ENCODE data around the gene TNF. TPM values are rescaled to one million over a fixed set of nuclear protein-coding genes. Genes with fewer than 3 reads are reported as not detected.

TNF gene
- total RNA-seq, 1 experiment from 2014 or later: not detected

DNA sequence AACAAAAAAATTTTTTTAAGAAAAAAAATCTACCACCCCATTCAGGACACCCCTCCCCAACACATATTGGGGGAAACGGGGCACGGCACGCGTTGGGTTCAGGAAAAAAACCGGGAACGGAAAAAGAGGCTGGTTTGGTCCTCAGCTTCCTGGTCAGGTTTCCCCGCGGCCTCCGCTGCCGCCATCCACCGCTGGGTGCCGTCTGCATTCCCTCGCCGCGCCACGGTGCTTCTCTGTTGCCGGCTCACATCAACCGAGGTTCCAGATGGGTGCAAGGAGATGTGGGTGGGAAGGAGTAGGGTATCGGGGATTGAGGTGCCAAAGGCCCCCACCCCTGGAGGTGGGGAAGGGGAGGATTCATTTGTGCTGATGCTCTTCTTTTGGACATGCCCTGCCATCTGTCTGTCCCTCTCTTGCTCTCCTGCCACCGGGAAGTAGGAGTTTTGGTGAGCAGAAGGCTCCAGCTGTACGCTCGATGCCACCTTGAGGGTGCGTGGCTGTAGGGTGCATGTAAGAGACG, 40.8 kb upstream of the TNF start:
- Histone ChIP-seq H3K27ac (ENCODE audit: insufficient read length, low read depth, low read length) (no peak overlapping the region), H3K23ac (ENCODE audit: insufficient read length, low read depth, low read length) (no peak overlapping the region), H3K9me3 (ENCODE audit: control insufficient read depth, low read depth, low read length) (no peaks in the 10 kb centered on the region), H2BK120ac (ENCODE audit: low read depth, low read length, poor library complexity, severe bottlenecking) (no peak overlapping the region), H3K23me2 (ENCODE audit: insufficient read length, low read depth, low read length, poor library complexity, severe bottlenecking) (no peaks in the 10 kb centered on the region), H3K18ac (ENCODE audit: insufficient read length, low read depth, low read length) (no peak overlapping the region), H3T11ph (ENCODE audit: low read length) (no peak overlapping the region), H3K56ac (ENCODE audit: insufficient read length, low read depth, low read length) (no peak overlapping the region), H3K4me1 (ENCODE audit: insufficient read depth, low read length) (no peaks in the 10 kb centered on the region; the same call in 1 of the 2 replicates), H3K27me3 (ENCODE audit: insufficient read depth, low read length) (no peaks in the 10 kb centered on the region), H2AFZ (ENCODE audit: low read length) (no peak overlapping the region), H4K20me1 (ENCODE audit: control insufficient read depth, insufficient read depth, insufficient read length) (peaks cover 4% of the 10 kb centered on the region), H2BK12ac (ENCODE audit: insufficient read length, low read depth, low read length) (no peak overlapping the region), H3K9ac (ENCODE audit: extremely low read depth, insufficient read length, low read length) (no peak overlapping the region), H4K8ac (replicated peaks; ENCODE audit: insufficient read length, low read depth, low read length) (no peak overlapping the region), H3K4ac (ENCODE audit: low read depth, low read length) (no peak overlapping the region), H4K5ac (ENCODE audit: insufficient read length, low read depth, low read length) (no peak overlapping the region), H2BK5ac (ENCODE audit: insufficient read length, low read length) (no peak overlapping the region), H3K79me1 (ENCODE audit: insufficient read depth, low read depth, low read length, poor library complexity, severe bottlenecking) (peaks cover 16% of the 10 kb centered on the region), H3K14ac (ENCODE audit: insufficient read depth, low read length) (no peak overlapping the region), H3K79me2 (ENCODE audit: insufficient read depth, low read length) (peaks cover 14% of the 10 kb centered on the region), H4K91ac (ENCODE audit: insufficient read length, low read depth, low read length) (no peak overlapping the region), H2BK15ac (ENCODE audit: low read depth, low read length) (no peak overlapping the region), H3K4me2 (ENCODE audit: insufficient read depth, insufficient read length, low read length) (no peak overlapping the region), H2AK5ac (ENCODE audit: insufficient read length, low read length) (no peak overlapping the region), H2BK20ac (ENCODE audit: low read depth, low read length, poor library complexity, severe bottlenecking) (no peak overlapping the region)
- TF ChIP-seq, protein P1, sequence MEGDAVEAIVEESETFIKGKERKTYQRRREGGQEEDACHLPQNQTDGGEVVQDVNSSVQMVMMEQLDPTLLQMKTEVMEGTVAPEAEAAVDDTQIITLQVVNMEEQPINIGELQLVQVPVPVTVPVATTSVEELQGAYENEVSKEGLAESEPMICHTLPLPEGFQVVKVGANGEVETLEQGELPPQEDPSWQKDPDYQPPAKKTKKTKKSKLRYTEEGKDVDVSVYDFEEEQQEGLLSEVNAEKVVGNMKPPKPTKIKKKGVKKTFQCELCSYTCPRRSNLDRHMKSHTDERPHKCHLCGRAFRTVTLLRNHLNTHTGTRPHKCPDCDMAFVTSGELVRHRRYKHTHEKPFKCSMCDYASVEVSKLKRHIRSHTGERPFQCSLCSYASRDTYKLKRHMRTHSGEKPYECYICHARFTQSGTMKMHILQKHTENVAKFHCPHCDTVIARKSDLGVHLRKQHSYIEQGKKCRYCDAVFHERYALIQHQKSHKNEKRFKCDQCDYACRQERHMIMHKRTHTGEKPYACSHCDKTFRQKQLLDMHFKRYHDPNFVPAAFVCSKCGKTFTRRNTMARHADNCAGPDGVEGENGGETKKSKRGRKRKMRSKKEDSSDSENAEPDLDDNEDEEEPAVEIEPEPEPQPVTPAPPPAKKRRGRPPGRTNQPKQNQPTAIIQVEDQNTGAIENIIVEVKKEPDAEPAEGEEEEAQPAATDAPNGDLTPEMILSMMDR (conservative IDR thresholded peaks at IDR 0.05): no peak
- Mint-ChIP-seq H3K27me3 (ENCODE audit: low read depth) (no peaks in the 10 kb centered on the region), H3K36me3 (ENCODE audit: insufficient read depth in 1 of 3, low read depth in 3 of 3) (peaks cover 86 to 98% (median 96%) of the 10 kb centered on the region in 3 experiments), H3K4me1 (peaks cover 34 to 43% of the 10 kb centered on the region in 2 experiments), H3K9me3 (no peaks in the 10 kb centered on the region), H3K27ac (no peak overlapping the region; a peak in 1 of 7 replicates), H3K4me3 (no peak overlapping the region)
- no CpG with 5 or more reads among the region's 24 CpGs for WGBS (ENCODE audit: extremely low coverage, insufficient read length, low lambda C conversion rate)
- no peak for DNase-seq
